Measurements from ENCODE around the gene FLT3LG. TPM values are rescaled to one million over a fixed set of nuclear protein-coding genes. Genes with fewer than 3 reads are reported as not detected.

The FLT3LG gene, protein sequence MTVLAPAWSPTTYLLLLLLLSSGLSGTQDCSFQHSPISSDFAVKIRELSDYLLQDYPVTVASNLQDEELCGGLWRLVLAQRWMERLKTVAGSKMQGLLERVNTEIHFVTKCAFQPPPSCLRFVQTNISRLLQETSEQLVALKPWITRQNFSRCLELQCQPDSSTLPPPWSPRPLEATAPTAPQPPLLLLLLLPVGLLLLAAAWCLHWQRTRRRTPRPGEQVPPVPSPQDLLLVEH
- 0.70 to 1.6 TPM (median 1.1 TPM) in 5 replicates for total RNA-seq (2022; extraction: Qiagen RNA extraction; ENCODE audit: low read depth)

DNA sequence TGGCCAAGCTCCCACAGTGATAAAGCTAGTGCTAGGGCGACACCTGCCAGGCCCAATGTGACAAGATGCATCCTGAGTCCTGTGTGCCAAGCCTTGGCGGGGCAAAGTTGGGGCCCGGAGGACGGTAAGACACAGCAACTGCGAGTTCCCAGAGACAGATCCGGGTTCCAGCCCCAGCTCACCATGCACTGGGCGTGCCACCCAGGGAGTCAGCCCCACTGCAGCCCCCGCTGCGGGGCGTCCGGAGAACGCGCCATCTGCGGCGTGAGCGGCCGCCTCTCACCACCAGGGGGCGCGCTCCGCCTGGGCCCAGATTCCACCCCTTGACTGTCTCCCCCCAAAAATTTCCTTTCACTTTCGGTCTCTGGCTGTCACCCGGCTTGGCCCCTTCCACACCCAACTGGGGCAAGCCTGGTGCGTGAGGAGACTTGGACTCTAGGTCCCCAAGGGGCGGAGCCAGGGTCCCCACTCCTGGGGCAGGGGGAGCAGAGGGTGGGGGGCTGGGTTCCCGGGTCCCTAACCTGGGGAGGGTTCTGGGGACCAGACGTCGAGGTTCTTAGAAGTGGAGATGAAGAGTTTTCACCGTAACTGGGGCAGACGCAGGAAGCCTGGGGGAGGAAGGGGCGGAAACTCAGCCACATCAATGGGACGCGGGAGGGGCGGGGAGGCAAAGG is at the start of gene FLT3LG:
FLT3LG (plus strand) TSS at position 348 of the 674 bp plus-strand sequence. CDS start 425 bp downstream, outside the sequence.

DNA sequence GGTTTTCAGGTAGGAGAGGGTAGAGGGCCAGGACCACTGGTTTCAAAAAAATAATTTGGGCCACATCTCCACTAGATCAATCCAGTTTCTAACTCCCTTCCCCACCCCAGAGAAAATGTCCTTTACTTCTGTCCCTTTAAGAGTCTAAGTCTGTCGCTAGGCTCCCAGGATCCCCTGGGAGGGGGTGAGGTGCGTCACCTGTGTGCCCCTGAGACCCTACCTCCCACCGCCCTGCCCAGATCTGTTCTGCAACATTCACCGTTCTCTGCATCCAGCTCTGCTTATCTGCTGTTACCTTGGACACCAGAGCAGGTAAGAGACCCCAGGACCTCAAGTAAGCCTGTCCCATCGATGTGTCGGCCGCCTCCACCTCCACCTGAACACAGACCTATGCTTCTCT is 48.8 kb upstream of the FLT3LG start, which contains the start of gene GFY:
GFY (plus strand) TSS at position 211 of the 400 bp plus-strand sequence. CDS start 1,043 bp downstream, outside the sequence.

DNA sequence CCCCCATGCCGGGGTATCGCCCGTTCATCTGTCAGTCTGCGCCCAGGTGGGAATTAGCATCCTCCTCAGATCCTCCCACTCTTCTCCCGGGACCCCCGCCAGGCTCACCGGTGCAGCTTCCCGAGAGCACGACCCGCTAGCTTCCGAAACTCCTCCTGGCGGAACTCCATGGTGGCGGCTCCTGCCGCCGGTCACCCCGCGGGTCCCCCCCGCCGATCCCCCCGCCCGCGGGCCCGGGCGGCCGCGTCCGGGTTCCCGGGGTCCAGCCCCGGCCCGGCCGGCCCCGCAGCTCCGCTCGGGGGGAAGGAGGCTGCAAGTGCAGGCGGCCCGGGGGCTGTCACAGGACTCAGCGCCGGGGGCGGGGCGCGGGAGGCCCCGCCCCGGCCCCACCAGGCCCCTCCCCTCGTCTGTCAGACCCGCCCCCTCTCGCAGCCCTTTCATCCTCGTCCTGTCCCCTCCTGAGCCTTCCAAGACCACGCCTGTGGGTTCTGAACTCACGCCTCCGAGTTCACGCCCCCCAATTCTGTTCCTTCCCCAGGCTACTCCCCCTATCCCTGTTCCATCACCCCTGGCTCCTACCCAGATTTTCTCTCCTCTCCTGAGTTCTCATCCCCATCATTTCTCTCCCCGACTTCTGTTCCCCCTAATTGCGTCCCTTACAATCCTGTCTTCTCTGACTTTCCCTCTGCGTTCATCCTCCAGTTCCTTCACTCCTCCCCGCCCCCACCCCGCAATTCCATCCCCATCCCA is 32.6 kb upstream of the FLT3LG start, which contains the start of gene SLC17A7:
SLC17A7 (minus strand) TSS at position 318 of the 750 bp plus-strand sequence; CDS start at position 170, 148 bp downstream.

DNA sequence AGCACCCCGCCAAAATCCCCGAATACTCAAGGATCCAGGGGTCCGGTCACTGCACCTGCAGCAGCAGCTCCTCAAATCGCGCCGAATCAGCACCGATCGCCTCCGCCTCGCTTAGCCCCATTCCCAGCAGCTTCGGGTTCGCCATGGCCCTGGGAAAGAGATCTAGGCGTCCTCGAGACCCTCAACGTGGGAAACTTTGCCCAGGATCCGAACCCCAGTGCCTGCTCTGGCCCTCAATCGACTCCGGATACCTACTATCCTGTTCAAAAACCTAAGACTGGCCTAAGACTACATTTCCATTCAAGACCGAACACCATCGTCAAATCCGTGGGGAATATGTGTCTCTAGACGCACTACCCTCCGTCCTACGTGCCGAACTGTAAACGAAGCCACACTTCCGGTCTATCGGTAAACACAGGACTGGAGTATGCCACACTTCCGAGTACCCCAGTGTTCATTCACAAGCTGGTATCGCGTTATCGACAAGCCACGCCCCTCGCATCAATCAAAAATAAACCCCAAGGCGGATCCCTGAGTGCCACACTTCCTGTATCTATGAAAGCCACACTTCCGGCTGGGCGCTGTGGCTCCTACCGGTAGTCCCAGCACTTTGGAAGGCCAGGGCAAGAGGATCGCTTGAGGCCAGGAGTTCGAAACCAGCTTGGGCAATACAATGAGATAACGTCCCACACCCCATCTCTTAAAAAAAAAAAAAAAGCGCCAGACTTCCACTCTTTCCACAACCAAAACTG is 22.4 kb upstream of the FLT3LG start, which contains the start of gene PIH1D1:
PIH1D1 (minus strand) TSS at position 385 of the 752 bp plus-strand sequence; CDS start at position 145, 240 bp downstream.

DNA sequence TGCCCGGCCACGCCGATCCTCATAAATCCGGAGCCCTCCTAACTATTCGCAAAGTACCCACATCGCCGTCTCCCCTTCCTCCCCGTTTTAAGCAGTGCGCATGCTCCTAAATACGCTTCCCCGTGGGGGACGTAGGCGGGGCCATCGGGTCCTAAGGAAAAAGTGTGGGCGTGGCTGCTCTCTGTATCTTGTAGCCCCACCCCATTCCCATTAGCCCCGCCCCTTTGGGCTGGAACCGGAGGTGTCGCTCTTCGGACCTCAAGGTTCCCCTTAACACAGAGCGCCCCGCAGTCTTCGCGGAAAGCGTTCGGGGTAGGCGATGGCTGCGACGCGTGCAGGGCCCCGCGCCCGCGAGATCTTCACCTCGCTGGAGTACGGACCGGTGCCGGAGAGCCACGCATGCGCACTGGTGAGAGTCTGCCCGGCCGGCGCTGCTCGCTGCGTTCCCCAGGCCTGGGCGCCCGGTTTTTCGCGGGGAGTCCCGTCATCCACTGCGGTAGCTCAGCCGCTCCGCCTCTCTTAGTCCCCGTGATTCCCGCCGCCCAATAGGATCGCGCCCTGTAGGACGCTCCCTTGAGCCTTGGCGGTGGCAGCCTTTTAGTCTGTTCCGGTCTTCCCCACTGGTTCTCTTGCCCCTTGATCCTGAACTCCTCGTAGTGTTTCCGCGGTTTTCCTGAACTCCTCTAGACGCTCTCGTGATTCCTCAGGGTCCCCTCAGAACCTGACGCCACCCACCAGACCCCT is 20.8 kb upstream of the FLT3LG start, which contains the start of gene ALDH16A1:
ALDH16A1 (plus strand) TSS at position 213 of the 744 bp plus-strand sequence; CDS start at position 320, 107 bp downstream.

DNA sequence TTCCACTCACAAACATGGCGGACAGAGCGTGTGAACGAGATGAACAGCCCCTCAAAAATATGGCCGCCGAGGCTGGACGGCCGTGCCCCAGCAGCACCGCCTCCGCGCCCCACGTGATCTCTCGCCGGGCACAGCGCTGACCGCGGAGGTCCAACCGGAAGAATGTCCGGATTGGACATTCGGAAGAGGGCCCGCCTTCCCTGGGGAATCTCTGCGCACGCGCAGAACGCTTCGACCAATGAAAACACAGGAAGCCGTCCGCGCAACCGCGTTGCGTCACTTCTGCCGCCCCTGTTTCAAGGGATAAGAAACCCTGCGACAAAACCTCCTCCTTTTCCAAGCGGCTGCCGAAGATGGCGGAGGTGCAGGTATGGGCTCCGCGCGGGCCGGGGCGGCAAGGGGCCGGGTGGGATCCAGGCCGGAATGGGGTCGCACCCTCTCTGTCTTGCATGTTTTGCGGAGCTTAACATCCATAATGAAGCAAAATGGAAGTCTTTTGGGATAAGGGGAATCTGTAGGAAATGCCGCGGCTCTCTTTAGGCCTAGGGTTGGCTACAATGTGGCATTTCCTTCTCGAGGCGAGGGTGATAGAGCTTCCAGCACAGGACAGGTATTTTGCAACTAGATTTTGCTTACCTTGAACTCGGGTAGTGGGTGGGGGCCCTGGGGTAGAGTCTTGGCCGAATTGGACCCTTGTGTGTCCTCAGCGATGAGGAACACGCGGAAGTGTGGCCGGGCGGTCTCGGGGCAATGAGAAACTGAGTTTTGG is 13.4 kb downstream of the FLT3LG start, which contains the start of gene RPL13A:
RPL13A (plus strand) TSS at position 332 of the 769 bp plus-strand sequence; CDS start at position 354, 22 bp downstream.

Other genes starting within 250 kb of the FLT3LG start
- 0.60 to 1.3 TPM (median 0.90 TPM) in 5 replicates for gene SLC6A16, start 149.0 kb upstream of the FLT3LG start, total RNA-seq (2022; extraction: Qiagen RNA extraction; ENCODE audit: low read depth)
- gene CD37, start 138.8 kb upstream of the FLT3LG start, total RNA-seq (2022; extraction: Qiagen RNA extraction; ENCODE audit: low read depth): 0.13 TPM in 1 of 5 replicates, not detected in the others
- gene TEAD2, start 111.8 kb upstream of the FLT3LG start, total RNA-seq (2022; extraction: Qiagen RNA extraction; ENCODE audit: low read depth): 13.1 to 20.4 TPM (median 16.7 TPM) in 5 replicates
- gene DKKL1, start 110.3 kb upstream of the FLT3LG start, total RNA-seq (2022; extraction: Qiagen RNA extraction; ENCODE audit: low read depth): 0.80 to 0.86 TPM in 2 of 5 replicates, not detected in the others
- gene KASH5, start 86.0 kb upstream of the FLT3LG start, total RNA-seq (2022; extraction: Qiagen RNA extraction; ENCODE audit: low read depth): not detected in 5 replicates
- gene PTH2, start 50.8 kb upstream of the FLT3LG start, total RNA-seq (2022; extraction: Qiagen RNA extraction; ENCODE audit: low read depth): not detected in 5 replicates
- gene GFY, start 48.8 kb upstream of the FLT3LG start, total RNA-seq (2022; extraction: Qiagen RNA extraction; ENCODE audit: low read depth): 0.14 to 0.39 TPM (median 0.20 TPM) in 3 of 5 replicates, not detected in the others
- 0.24 to 0.81 TPM (median 0.51 TPM) in 5 replicates for gene SLC17A7, start 32.7 kb upstream of the FLT3LG start, total RNA-seq (2022; extraction: Qiagen RNA extraction; ENCODE audit: low read depth)
- 92.5 to 93.8 TPM (median 93.2 TPM) in 5 replicates for gene PIH1D1, start 22.4 kb upstream of the FLT3LG start, total RNA-seq (2022; extraction: Qiagen RNA extraction; ENCODE audit: low read depth)
- gene ALDH16A1, start 21.0 kb upstream of the FLT3LG start, total RNA-seq (2022; extraction: Qiagen RNA extraction; ENCODE audit: low read depth): 12.1 to 27.7 TPM (median 25.8 TPM) in 5 replicates
- gene RPL13A, start 13.4 kb downstream of the FLT3LG start, total RNA-seq (2022; extraction: Qiagen RNA extraction; ENCODE audit: low read depth): 3,231 to 4,145 TPM (median 3,896 TPM) in 5 replicates
- 3,660 to 4,645 TPM (median 3,818 TPM) in 5 replicates for gene RPS11, start 22.2 kb downstream of the FLT3LG start, total RNA-seq (2022; extraction: Qiagen RNA extraction; ENCODE audit: low read depth)
- 21.1 to 29.8 TPM (median 28.8 TPM) in 5 replicates for gene FCGRT, start 38.4 kb downstream of the FLT3LG start, total RNA-seq (2022; extraction: Qiagen RNA extraction; ENCODE audit: low read depth)
- 2.0 to 2.8 TPM (median 2.7 TPM) in 5 replicates for gene RCN3, start 53.8 kb downstream of the FLT3LG start, total RNA-seq (2022; extraction: Qiagen RNA extraction; ENCODE audit: low read depth)
- gene NOSIP, start 106.3 kb downstream of the FLT3LG start, total RNA-seq (2022; extraction: Qiagen RNA extraction; ENCODE audit: low read depth): 69.9 to 115 TPM (median 107 TPM) in 5 replicates
- gene PRRG2, start 107.1 kb downstream of the FLT3LG start, total RNA-seq (2022; extraction: Qiagen RNA extraction; ENCODE audit: low read depth): 0.39 to 1.1 TPM (median 0.94 TPM) in 5 replicates
- gene PRR12, start 117.0 kb downstream of the FLT3LG start, total RNA-seq (2022; extraction: Qiagen RNA extraction; ENCODE audit: low read depth): 20.1 to 39.3 TPM (median 34.5 TPM) in 5 replicates
- gene RRAS, start 165.9 kb downstream of the FLT3LG start, total RNA-seq (2022; extraction: Qiagen RNA extraction; ENCODE audit: low read depth): 70.1 to 151 TPM (median 135 TPM) in 5 replicates
- 32.3 to 79.6 TPM (median 75.1 TPM) in 5 replicates for gene SCAF1, start 168.0 kb downstream of the FLT3LG start, total RNA-seq (2022; extraction: Qiagen RNA extraction; ENCODE audit: low read depth)
- gene IRF3, start 191.6 kb downstream of the FLT3LG start, total RNA-seq (2022; extraction: Qiagen RNA extraction; ENCODE audit: low read depth): 69.2 to 108 TPM (median 102 TPM) in 5 replicates
- 49.1 to 71.5 TPM (median 65.4 TPM) in 5 replicates for gene BCL2L12, start 191.7 kb downstream of the FLT3LG start, total RNA-seq (2022; extraction: Qiagen RNA extraction; ENCODE audit: low read depth)
- 329 to 426 TPM (median 425 TPM) in 5 replicates for gene PRMT1, start 203.1 kb downstream of the FLT3LG start, total RNA-seq (2022; extraction: Qiagen RNA extraction; ENCODE audit: low read depth)
- 2.7 to 6.9 TPM (median 5.7 TPM) in 5 replicates for gene ADM5, start 215.4 kb downstream of the FLT3LG start, total RNA-seq (2022; extraction: Qiagen RNA extraction; ENCODE audit: low read depth)
- 11.4 to 14.4 TPM (median 13.4 TPM) in 5 replicates for gene CPT1C, start 216.9 kb downstream of the FLT3LG start, total RNA-seq (2022; extraction: Qiagen RNA extraction; ENCODE audit: low read depth)